ENCODE measurements around the gene PCBP3.

DNA sequence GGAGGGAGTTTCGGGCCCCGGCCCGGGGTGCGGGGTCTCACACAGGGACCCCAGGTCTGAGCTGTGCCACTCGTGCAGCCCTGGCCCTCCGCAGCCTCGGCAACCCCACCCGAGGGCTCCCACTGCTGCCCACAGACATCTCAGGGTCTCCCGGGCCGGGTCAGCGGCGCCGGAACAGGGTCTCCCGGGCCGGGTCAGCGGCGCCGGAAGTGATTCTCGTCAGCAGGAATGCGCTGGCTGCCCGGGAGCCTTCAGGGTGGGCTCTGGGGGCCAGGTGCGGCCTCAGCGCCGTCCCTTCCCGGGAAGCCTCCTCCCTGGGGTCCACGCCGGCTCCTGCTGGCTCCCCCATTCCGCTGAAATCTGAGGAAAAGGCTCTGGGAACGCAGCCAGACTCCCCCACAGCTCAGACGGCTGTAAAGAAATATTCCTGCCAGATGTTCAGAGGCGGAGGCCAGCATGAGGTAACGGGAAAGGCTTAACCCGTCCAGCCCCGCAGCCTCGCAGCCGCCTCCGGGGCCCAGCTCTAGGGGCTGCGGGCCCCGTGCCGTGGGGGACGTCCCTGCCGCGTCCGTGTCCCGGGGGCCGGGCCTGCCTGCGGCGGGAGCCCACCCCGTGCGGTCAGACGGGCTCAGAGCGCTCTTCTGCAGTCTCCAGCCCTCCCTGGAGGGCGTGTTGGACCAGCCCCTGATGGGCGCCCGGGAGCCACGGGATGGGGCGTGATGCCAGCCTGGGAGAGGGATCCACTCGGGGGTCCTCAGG, 329.4 kb downstream of the PCBP3 start:
- TF ChIP-seq EZH2 (IDR thresholded peaks at IDR 0.05; ENCODE audit: low read length) (no peak), CTCF (optimal IDR thresholded peaks at IDR 0.05 in 1 of 3, IDR thresholded peaks at IDR 0.05 in 1 of 3, conservative IDR thresholded peaks at IDR 0.05 in 1 of 3; ENCODE audit: extremely low read depth in 1 of 3, insufficient read depth in 2 of 3, low read length in 3 of 3) (no peak)
